HFFc6 (cell line): ENCODE data around the gene TTC7B. TPM values are rescaled to one million over a fixed set of nuclear protein-coding genes. Genes with fewer than 3 reads are reported as not detected.

ENCODE experiments used
- DNase-seq: peaks from one replicate; pipeline ENCODE4 v3.0.0-alpha.2; 2018
- H3K27ac Mint-ChIP-seq: 2 replicates; pipeline ENCODE4 v1.8.0; 2020; ENCODE audit warnings: mild to moderate bottlenecking, mixed read lengths
- H3K27me3 Mint-ChIP-seq: 2 replicates; pipeline ENCODE4 v1.8.0; 2021; ENCODE audit warnings: mild to moderate bottlenecking, moderate library complexity, mixed read lengths; ENCODE audit not compliant: insufficient read depth
- H3K36me3 Mint-ChIP-seq: 2 replicates; pipeline ENCODE4 v1.8.0; 2021; ENCODE audit warnings: low read depth, mixed read lengths
- H3K4me1 Mint-ChIP-seq: 2 replicates; pipeline ENCODE4 v1.8.0; 2020; ENCODE audit warnings: low read depth, mixed read lengths
- H3K4me3 Mint-ChIP-seq: 2 replicates; pipeline ENCODE4 v1.8.0; 2020; ENCODE audit warnings: mild to moderate bottlenecking, moderate library complexity, mixed read lengths
- H3K9me3 Mint-ChIP-seq: 2 replicates; pipeline ENCODE4 v1.8.0; 2020; ENCODE audit warnings: mild to moderate bottlenecking, mixed read lengths
- CTCF ChIP-seq: fragments of 200-600 bp; sonication (generic); IDR thresholded peaks from 2 replicates; pipeline ENCODE4 v1.5.0; 2021; ENCODE audit warnings: antibody characterized with exemption, mild to moderate bottlenecking
- total RNA-seq, 6 experiments: library from RNA; stranded (reverse); fragmentation: NEBNext Ultra II Directional; extraction: Animal tissue kit (Norgen Biotek cat#: 25700); gene quantifications; 2 replicates in 1 of 6; 3 replicates in 5 of 6; pipeline ENCODE4 v1.2.3, GENCODE V29; 2021

Gene TTC7B
- total RNA-seq, 6 experiments from 2014 or later: 34.6 to 46.9 (median 40.9) TPM

GRCh38 chr14:90743425-90743824 lies 72.8 kb downstream of the TTC7B start:
- Mint-ChIP-seq H3K4me3 (no peak overlapping the region), H3K27me3 (no peaks in the 10 kb centered on the region), H3K4me1 (no peaks in the 10 kb centered on the region), H3K27ac (no peak overlapping the region), H3K9me3 (peaks cover 3% of the 10 kb centered on the region; the same call in 1 of the 2 replicates), H3K36me3 (no peaks in the 10 kb centered on the region; the same call in 1 of the 2 replicates)
- no peak for TF ChIP-seq CTCF
- DNase-seq: no peak

DNA sequence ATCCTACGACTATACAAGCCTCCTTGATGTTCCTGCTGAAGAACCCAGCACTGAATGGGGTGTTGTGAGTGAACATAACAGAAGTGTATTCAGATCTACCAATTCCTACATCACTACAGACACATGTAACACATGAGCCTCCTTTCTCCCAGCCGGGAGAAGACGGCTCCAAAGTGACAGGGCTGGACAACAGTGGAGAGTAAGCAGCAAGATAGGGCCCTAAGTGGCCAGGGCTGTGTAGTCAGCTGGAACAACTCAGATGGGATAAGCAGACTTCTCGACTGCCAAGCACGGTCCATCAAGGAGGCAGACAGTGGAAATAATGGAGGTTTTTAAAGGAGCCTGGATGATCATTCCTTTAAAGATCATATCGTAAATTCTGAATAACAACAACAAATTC lies 73.5 kb downstream of the TTC7B start:
- Mint-ChIP-seq H3K27me3 (no peaks in the 10 kb centered on the region), H3K27ac (no peak overlapping the region), H3K36me3 (no peaks in the 10 kb centered on the region; the same call in 1 of the 2 replicates), H3K4me1 (no peaks in the 10 kb centered on the region), H3K4me3 (no peak overlapping the region), H3K9me3 (no peaks in the 10 kb centered on the region)
- no peak for TF ChIP-seq CTCF
- no peak for DNase-seq

- H3K27me3 Mint-ChIP-seq: no peaks in the 10 kb centered on the region
- no peak overlapping the region for H3K27ac Mint-ChIP-seq
- TF ChIP-seq CTCF: no peak
- no peak for DNase-seq
- no peaks in the 10 kb centered on the region for H3K9me3 Mint-ChIP-seq
- no peak overlapping the region for H3K4me3 Mint-ChIP-seq
- H3K36me3 Mint-ChIP-seq: no peaks in the 10 kb centered on the region; the same call in 1 of the 2 replicates
- H3K4me1 Mint-ChIP-seq: no peaks in the 10 kb centered on the region
Observed at GRCh38 chr14:90742252-90742651, 74.0 kb downstream of the TTC7B start.

DNA sequence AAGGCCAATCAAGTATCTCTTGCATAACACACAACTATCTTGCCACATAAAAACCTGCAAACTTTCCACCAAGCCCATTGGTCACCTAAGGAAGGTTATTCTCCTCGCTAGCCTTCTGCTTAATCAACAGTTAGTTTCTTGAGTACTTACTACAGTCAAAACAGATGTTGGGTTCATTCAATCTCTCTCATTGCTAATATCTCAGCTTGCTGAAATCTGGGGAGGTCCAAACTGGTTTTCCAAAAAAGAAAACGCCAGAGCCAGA lies 74.6 kb downstream of the TTC7B start:
- no peak overlapping the region for H3K4me3 Mint-ChIP-seq
- H3K27me3 Mint-ChIP-seq: no peaks in the 10 kb centered on the region
- no peak overlapping the region for H3K27ac Mint-ChIP-seq
- no peak for TF ChIP-seq CTCF
- H3K36me3 Mint-ChIP-seq: no peaks in the 10 kb centered on the region; the same call in 1 of the 2 replicates
- no peaks in the 10 kb centered on the region for H3K9me3 Mint-ChIP-seq
- DNase-seq: no peak
- H3K4me1 Mint-ChIP-seq: no peaks in the 10 kb centered on the region

GRCh38 chr14:90740946-90741681 lies 75.1 kb downstream of the TTC7B start:
- DNase-seq: no peak
- Mint-ChIP-seq H3K4me1 (no peaks in the 10 kb centered on the region), H3K27me3 (no peaks in the 10 kb centered on the region), H3K4me3 (no peak overlapping the region), H3K36me3 (no peaks in the 10 kb centered on the region; the same call in 1 of the 2 replicates), H3K9me3 (no peaks in the 10 kb centered on the region), H3K27ac (no peak overlapping the region)
- TF ChIP-seq CTCF: no peak

DNA sequence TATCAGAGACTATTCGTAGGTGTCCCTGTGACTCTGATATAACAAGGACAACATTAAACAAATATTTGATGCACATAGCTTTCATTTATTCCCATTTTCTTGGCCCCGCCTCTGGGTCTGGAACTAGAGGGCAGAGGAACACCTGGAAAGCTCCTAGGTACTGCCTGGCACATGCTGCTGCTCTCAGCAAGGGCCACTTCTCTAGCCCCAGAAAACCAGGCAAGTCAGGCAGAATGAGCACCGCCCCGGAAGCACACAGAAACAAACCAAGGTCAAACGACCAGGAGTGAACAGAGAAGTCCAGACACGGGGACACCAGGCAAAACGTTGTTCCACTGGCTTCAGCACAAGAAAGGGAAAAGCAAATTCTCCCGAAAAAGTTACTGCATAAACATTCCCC lies 76.1 kb downstream of the TTC7B start:
- Mint-ChIP-seq H3K27me3 (no peaks in the 10 kb centered on the region), H3K9me3 (no peaks in the 10 kb centered on the region), H3K27ac (no peak overlapping the region), H3K4me3 (no peak overlapping the region), H3K4me1 (no peaks in the 10 kb centered on the region), H3K36me3 (no peaks in the 10 kb centered on the region; the same call in 1 of the 2 replicates)
- no peak for DNase-seq
- no peak for TF ChIP-seq CTCF
